ENCODE data around the gene BTBD9.

DNA sequence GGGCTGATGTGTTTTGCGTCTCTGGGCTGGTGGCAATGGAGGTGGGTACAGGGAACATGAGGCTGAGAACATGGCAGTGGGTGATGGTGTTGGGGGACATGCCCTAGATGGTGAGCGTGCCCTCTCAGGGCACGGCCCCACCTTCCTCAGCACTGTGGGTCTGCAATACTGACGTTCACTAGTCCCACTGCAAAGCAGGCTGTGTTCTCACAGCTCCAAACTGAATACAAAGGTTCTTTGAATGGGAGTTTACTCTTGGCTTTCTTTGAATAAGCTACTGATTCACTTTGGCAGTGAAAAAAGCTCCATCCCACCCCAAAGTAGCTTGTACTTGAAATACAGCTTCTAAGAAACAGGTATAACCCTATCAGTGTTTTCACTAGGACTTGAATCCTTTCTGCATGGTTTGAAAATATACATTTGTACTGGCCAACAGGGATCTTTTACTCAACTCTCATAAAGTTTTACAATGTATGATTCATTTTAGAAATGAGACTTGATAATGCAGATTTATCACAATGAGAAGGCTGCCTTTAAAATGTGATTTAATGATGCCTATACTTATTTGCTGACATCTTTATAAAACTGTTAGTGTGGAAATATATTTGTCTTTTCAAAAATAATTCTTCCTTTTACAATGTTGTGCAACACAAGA, 419.5 kb downstream of the BTBD9 start:
- TF ChIP-seq, protein P1, sequence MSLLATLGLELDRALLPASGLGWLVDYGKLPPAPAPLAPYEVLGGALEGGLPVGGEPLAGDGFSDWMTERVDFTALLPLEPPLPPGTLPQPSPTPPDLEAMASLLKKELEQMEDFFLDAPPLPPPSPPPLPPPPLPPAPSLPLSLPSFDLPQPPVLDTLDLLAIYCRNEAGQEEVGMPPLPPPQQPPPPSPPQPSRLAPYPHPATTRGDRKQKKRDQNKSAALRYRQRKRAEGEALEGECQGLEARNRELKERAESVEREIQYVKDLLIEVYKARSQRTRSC (CRISPR knock-in tag; IDR thresholded peaks at IDR 0.05; ENCODE audit: low read depth) = no peak
- TF ChIP-seq GATAD2A (CRISPR knock-in tag; IDR thresholded peaks at IDR 0.05) = no peak
- TF ChIP-seq, protein P2, sequence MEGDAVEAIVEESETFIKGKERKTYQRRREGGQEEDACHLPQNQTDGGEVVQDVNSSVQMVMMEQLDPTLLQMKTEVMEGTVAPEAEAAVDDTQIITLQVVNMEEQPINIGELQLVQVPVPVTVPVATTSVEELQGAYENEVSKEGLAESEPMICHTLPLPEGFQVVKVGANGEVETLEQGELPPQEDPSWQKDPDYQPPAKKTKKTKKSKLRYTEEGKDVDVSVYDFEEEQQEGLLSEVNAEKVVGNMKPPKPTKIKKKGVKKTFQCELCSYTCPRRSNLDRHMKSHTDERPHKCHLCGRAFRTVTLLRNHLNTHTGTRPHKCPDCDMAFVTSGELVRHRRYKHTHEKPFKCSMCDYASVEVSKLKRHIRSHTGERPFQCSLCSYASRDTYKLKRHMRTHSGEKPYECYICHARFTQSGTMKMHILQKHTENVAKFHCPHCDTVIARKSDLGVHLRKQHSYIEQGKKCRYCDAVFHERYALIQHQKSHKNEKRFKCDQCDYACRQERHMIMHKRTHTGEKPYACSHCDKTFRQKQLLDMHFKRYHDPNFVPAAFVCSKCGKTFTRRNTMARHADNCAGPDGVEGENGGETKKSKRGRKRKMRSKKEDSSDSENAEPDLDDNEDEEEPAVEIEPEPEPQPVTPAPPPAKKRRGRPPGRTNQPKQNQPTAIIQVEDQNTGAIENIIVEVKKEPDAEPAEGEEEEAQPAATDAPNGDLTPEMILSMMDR (CRISPR knock-in tag; IDR thresholded peaks at IDR 0.05) = no peak
- no peak for TF ChIP-seq TAF1 (CRISPR knock-in tag; IDR thresholded peaks at IDR 0.05)
- no peak for TF ChIP-seq KAT8 (CRISPR knock-in tag; IDR thresholded peaks at IDR 0.05)
- no peak for TF ChIP-seq ZKSCAN8 (CRISPR knock-in tag; IDR thresholded peaks at IDR 0.05; ENCODE audit: borderline replicate concordance)
